ENCODE measurements around the gene MINAR2.

DNA sequence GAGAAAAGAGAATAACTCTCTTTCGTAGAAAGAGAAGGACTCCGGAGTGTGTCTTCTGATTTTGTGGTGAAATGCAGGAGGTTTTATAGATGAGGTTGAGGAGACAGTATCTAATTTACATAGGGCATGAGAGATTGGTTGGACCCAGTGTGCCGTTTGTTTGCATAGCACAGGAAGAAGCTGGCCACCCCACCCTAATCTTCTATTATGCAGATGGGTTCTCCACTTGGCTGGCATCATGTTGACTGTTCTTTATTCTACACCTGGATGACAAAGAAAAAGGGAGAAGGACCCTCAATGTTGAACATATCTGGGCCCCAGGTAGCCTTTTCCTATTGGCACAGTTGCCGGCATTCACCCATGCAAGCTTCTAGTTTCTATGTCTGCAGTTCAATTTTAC is 23.2 kb upstream of the MINAR2 start:
- TF ChIP-seq, protein P1, sequence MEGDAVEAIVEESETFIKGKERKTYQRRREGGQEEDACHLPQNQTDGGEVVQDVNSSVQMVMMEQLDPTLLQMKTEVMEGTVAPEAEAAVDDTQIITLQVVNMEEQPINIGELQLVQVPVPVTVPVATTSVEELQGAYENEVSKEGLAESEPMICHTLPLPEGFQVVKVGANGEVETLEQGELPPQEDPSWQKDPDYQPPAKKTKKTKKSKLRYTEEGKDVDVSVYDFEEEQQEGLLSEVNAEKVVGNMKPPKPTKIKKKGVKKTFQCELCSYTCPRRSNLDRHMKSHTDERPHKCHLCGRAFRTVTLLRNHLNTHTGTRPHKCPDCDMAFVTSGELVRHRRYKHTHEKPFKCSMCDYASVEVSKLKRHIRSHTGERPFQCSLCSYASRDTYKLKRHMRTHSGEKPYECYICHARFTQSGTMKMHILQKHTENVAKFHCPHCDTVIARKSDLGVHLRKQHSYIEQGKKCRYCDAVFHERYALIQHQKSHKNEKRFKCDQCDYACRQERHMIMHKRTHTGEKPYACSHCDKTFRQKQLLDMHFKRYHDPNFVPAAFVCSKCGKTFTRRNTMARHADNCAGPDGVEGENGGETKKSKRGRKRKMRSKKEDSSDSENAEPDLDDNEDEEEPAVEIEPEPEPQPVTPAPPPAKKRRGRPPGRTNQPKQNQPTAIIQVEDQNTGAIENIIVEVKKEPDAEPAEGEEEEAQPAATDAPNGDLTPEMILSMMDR (IDR thresholded peaks at IDR 0.05) = no peak
- no peak for TF ChIP-seq POLR2A (IDR thresholded peaks at IDR 0.05)
- no peak for TF ChIP-seq EP300 (IDR thresholded peaks at IDR 0.05)

Measured in tibial nerve (tissue), 4 donors.